GM06990 (cell line): ENCODE measurements around the gene ZNFX1.

Source experiments
- DNase-seq: peaks from one replicate; pipeline ENCODE4 v3.0.0-alpha.2; 2011; ENCODE audit not compliant: insufficient read length; ENCODE audit errors: extremely low read depth
- H3K27me3 ChIP-seq: replicated peaks from 2 replicates; pipeline ENCODE4 v1.6.0; 2011; ENCODE audit warnings: low read length; ENCODE audit not compliant: control insufficient read depth, insufficient read depth
- H3K36me3 ChIP-seq: 2 replicates; pipeline ENCODE4 v1.5.1; 2011; ENCODE audit warnings: low read length; ENCODE audit not compliant: control insufficient read depth, insufficient read depth
- H3K4me3 ChIP-seq: replicated peaks from 2 replicates; pipeline ENCODE4 v1.5.1; 2011; ENCODE audit warnings: low read depth, mild to moderate bottlenecking, control low read depth, low read length
- CTCF ChIP-seq: IDR thresholded peaks from 2 replicates; pipeline ENCODE4 v1.5.1; 2011; ENCODE audit warnings: low read length, control low read depth, mild to moderate bottlenecking, inconsistent platforms; ENCODE audit not compliant: insufficient read depth, poor library complexity, severe bottlenecking

ZNFX1 gene

GRCh38 chr20:49278818-49279676, 1.2 kb upstream of the ZNFX1 start:
- H3K27me3 ChIP-seq, result no peaks in the 10 kb centered on the region
- DNase-seq, result no peak
- no peak for TF ChIP-seq CTCF
- H3K4me3 ChIP-seq, result peak overlapping the region; percentile 98
- H3K36me3 ChIP-seq, result peaks cover 40% of the 10 kb centered on the region

- Histone ChIP-seq H3K4me3 (peak overlapping the region; percentile 98), H3K36me3 (peaks cover 27% of the 10 kb centered on the region), H3K27me3 (no peaks in the 10 kb centered on the region)
- DNase-seq, result no peak
- TF ChIP-seq CTCF, result no peak
Measured at GRCh38 chr20:49277786-49278035, 146 bp downstream of the ZNFX1 start.

- Histone ChIP-seq H3K36me3 (peaks cover 22% of the 10 kb centered on the region), H3K27me3 (no peaks in the 10 kb centered on the region), H3K4me3 (peak overlapping the region; percentile 98)
- TF ChIP-seq CTCF, result no peak
- peak; percentile 51 for DNase-seq
Measured at GRCh38 chr20:49276961-49277785, 684 bp downstream of the ZNFX1 start.

- Histone ChIP-seq H3K36me3 (peaks cover 17% of the 10 kb centered on the region), H3K4me3 (peak overlapping the region; percentile 98)
- DNase-seq, result no peak
Measured at GRCh38 chr20:49276161-49276960, 1.5 kb downstream of the ZNFX1 start.

GRCh38 chr20:49275636-49276035, 2.2 kb downstream of the ZNFX1 start:
- H3K27me3 ChIP-seq, result no peaks in the 10 kb centered on the region
- H3K4me3 ChIP-seq, result peak overlapping the region; percentile 98
- no peak for DNase-seq
- TF ChIP-seq CTCF, result no peak
- H3K36me3 ChIP-seq, result peaks cover 18% of the 10 kb centered on the region

More at GRCh38 chr20:49276161-49276960, 1.5 kb downstream of the ZNFX1 start:
- TF ChIP-seq CTCF, result no peak
- no peaks in the 10 kb centered on the region for H3K27me3 ChIP-seq
